HL-60 (cell line): ENCODE results near the gene CDC37.

ENCODE experiments used
- GABPA ChIP-seq: IDR thresholded peaks from 2 replicates; pipeline ENCODE4 v1.6.1; 2012; ENCODE audit warnings: low read depth
- POLR2AphosphoS5 ChIP-seq: IDR thresholded peaks from 2 replicates; pipeline ENCODE4 v1.6.1; 2012; ENCODE audit warnings: low read depth
- TF ChIP-seq, protein P1 (sequence below): IDR thresholded peaks from one replicate; pipeline ENCODE4 v1.5.1; 2011; ENCODE audit warnings: low read length, control low read depth, inconsistent platforms; ENCODE audit not compliant: insufficient read depth
- TF ChIP-seq, protein P2 (sequence below): IDR thresholded peaks from 2 replicates; pipeline ENCODE4 v1.6.1; 2012; ENCODE audit warnings: low read depth; ENCODE audit not compliant: insufficient replicate concordance

DNA sequence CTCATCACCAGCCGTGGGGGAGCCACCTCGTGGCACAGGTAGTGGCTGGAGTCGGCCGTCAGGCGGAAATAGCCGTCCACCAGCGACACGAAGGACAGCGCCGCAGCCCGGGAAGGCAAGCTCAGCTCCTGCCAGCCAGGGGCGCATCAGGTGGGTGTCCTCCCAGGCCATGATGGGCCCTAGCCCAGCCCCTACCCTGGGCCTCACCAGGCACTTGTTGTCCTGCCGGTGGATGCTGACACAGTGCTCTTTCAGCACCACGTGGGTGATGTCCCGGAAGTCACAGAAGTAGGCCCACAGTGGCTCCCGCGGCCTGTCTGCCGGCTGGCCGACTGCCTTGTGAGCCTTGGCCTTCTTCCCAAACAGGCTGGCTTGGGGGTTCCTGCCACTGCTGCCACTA, 38.7 kb downstream of the CDC37 start:
- TF ChIP-seq, protein P1, sequence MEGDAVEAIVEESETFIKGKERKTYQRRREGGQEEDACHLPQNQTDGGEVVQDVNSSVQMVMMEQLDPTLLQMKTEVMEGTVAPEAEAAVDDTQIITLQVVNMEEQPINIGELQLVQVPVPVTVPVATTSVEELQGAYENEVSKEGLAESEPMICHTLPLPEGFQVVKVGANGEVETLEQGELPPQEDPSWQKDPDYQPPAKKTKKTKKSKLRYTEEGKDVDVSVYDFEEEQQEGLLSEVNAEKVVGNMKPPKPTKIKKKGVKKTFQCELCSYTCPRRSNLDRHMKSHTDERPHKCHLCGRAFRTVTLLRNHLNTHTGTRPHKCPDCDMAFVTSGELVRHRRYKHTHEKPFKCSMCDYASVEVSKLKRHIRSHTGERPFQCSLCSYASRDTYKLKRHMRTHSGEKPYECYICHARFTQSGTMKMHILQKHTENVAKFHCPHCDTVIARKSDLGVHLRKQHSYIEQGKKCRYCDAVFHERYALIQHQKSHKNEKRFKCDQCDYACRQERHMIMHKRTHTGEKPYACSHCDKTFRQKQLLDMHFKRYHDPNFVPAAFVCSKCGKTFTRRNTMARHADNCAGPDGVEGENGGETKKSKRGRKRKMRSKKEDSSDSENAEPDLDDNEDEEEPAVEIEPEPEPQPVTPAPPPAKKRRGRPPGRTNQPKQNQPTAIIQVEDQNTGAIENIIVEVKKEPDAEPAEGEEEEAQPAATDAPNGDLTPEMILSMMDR, result no peak
- TF ChIP-seq POLR2AphosphoS5, result no peak
- no peak for TF ChIP-seq GABPA
- TF ChIP-seq, protein P2, sequence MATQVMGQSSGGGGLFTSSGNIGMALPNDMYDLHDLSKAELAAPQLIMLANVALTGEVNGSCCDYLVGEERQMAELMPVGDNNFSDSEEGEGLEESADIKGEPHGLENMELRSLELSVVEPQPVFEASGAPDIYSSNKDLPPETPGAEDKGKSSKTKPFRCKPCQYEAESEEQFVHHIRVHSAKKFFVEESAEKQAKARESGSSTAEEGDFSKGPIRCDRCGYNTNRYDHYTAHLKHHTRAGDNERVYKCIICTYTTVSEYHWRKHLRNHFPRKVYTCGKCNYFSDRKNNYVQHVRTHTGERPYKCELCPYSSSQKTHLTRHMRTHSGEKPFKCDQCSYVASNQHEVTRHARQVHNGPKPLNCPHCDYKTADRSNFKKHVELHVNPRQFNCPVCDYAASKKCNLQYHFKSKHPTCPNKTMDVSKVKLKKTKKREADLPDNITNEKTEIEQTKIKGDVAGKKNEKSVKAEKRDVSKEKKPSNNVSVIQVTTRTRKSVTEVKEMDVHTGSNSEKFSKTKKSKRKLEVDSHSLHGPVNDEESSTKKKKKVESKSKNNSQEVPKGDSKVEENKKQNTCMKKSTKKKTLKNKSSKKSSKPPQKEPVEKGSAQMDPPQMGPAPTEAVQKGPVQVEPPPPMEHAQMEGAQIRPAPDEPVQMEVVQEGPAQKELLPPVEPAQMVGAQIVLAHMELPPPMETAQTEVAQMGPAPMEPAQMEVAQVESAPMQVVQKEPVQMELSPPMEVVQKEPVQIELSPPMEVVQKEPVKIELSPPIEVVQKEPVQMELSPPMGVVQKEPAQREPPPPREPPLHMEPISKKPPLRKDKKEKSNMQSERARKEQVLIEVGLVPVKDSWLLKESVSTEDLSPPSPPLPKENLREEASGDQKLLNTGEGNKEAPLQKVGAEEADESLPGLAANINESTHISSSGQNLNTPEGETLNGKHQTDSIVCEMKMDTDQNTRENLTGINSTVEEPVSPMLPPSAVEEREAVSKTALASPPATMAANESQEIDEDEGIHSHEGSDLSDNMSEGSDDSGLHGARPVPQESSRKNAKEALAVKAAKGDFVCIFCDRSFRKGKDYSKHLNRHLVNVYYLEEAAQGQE, result no peak
